ENCODE results near the gene CPSF6.
"Not testable (repeated sequence)": the region's sequence is repeated elsewhere in the genome, so short reads cannot be mapped to it uniquely, and the experiment has no call there.

CPSF6 gene, protein sequence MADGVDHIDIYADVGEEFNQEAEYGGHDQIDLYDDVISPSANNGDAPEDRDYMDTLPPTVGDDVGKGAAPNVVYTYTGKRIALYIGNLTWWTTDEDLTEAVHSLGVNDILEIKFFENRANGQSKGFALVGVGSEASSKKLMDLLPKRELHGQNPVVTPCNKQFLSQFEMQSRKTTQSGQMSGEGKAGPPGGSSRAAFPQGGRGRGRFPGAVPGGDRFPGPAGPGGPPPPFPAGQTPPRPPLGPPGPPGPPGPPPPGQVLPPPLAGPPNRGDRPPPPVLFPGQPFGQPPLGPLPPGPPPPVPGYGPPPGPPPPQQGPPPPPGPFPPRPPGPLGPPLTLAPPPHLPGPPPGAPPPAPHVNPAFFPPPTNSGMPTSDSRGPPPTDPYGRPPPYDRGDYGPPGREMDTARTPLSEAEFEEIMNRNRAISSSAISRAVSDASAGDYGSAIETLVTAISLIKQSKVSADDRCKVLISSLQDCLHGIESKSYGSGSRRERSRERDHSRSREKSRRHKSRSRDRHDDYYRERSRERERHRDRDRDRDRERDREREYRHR

DNA sequence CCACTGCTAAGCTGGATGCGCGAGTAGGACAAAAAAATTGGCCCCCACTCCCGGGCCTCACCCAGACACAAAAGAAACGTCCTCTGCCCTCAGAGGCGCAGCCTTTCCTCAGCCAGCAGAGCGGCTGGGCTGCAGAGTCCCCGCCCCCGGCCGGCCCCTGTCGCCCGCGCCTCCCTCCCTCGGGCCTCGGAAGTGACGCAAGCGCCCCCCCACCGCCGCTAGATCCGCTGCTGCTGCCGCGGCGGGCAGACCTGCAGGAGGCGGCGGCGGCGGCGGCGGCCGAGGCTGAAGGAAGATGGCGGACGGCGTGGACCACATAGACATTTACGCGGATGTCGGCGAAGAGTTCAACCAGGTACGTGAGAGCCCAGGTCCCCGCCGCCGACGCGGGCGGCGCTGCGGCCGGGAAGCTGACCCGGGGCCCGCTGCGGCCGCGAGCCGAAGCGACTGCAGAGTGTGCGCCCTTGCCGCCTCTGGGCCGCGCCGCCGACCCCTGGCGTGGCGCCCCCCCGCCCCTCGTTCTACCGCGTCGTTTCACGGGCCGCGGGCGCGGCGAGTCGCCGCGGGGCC, at the start of gene CPSF6:
Gene CPSF6, plus strand, starts transcription at position 218 of the 570 bp plus-strand sequence. Its CDS starts 78 bp downstream, at position 296.
- peak; percentile 98 for DNase-seq

DNA sequence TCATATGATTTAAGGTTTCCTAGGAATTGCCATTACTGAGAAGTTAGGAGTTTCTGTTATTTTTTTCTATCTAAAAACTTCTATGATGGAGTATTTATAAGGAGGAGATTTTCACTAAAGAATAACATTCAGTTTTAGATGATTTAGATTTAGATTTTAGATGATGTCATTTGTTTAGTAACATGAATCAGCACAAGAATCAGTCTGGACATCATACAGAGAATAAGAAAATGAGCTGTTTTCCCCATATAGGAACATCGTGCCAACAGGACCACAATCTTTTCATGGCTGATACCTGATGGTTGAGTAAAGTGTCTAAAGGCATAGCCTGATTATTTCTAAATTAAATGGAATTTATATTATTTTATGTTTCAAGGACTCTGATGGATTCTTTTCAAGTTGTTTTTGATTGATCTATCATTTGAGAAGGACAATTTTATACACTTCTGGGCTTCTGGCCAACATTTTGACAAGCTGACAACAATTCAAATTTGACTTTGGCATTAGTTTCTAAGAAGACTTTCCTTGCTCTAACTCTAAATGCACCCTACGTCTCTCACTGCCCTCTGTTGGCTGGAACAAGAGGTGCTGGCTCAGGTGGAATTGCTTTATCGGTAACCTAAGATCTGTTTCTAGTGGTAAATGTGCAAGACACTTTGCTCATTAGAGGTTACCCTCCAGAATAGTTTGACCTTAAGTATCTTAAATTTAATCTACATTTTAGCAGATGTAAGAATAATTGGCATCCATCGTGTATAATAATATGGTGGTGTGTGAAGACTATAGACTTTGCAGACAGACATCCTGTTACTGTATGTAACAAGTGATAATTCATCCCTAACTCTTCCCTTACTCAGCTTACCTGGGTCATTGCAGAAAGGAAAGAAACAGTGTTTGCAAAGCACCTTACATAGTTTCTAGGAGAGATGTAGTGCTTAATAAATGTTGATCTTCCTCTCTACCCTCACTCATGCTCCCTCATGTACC, 42.8 kb upstream of the CPSF6 start:
- DNase-seq: no peak

DNA sequence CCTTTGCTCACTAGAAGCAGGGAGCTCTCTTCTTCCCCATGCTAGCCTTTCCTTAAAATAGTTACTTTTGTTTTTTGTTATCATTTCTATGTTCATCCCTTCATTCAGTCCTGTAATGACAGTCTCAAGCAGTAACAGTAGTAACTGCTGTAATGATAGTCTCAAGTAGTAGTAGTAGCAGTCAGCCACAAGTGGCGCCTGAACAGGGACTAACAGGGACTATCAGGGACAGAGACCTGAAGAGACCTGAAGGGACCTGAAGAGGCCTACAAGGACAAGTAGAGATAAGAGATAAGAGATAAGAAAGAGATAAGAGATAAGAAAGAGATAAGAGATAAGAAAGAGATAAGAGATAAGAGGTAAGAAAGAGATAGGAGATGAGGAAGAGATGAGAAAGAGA, 39.4 kb upstream of the CPSF6 start:
- not testable (repeated sequence) for DNase-seq

DNA sequence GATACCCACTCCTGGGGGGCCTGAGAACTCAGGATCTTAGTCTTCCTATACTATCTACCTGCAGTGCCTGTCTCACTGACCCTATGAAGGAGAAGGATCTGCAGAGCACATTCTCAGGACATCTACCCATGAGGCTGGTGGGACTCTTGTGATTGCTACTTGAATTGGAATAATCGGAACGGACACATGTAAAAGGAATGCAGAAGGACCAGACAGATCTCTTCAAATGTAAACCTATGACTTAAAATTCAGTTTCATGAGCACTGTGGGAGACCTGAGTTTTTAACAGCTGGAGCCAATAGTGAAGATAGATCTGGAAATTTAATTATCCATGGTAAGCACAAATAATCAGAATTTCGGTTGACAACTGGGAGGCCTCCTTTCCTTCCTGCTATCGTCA, 35.2 kb upstream of the CPSF6 start:
- no peak for DNase-seq

DNA sequence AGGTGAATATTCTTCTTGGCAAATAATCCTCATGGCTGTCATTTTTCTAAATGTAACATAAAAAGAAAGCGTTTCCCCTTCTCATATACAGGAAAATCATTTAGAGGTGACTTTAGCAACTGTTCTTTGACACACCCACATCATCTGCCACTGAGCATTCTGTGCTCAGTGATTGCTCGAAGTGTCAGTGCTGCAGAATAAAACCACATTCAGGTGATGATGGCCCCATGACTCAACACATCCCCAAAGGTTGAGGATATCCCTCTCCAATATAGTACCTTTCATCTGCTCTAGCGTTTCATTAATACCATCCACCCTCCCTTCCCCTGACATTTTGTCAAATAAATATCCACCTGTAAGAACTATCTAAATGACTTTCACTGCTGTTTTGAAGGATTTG, 28.7 kb upstream of the CPSF6 start:
- DNase-seq: no peak

DNA sequence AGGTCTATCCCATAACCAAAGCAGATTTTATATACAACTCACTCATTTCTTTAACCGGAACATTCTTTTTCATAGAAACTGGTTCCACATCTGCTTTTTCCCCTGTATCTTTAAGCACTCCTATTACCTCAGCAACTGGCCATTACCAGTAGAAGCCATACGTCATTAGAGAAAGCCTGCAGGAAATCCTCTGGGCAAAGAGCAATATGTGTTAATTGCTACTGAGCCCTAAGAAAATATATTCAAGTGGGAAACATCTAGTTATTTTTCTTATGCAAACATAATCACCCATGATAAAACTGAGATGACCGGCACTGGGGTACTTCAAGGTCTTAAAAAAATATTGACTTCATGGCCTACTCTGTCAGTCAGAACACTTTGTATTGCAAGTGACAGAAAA, 28.2 kb upstream of the CPSF6 start:
- DNase-seq: no peak

DNA sequence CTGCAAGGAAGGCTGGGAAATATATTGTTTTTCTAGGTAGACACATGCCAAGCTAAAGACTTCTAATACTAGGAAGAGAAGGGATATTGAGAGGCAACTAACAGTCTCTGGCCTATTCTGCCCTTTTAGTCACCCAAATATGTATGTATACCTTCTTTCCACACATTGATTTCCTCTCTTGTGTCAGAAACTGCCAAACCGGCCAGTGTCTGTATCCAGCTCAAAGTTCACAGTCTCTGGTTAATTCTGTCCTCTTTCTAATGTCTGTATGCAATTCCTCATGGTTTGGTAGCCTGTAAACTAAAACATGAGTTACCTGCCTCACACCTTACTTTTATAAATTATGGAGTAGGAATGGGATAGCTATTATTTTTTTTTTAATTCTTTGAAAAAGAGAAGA, 25.2 kb upstream of the CPSF6 start:
- no peak for DNase-seq

DNA sequence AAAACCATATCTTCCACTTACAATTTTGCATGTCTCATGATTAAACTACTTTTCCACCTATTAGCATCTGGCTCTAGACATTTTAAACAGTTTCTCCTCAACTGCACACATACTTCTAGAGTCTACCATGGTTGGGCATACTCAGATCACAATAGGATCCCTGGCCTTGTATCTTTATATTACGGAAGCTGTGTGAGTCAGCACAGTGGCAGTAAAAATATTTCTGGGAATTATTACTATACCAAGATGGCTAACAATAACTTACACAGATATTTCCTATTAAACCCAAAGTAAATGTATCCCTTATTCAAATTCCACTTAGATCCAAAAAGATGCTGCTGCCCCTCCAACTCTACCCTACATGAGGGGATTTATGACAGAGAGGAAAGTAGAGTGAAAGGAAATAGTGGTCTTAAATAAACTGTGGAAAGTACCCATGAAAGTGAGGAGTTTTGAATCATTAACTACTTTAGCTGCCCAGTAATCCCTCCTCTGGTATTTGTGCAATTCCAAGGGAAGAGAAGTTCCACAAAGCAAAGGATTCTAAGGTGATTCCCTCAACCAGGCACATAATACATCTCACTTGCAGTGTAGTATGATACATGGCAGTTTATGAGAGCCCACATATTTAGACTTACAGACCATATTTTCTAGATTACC, 14.0 kb upstream of the CPSF6 start:
- DNase-seq: no peak

DNA sequence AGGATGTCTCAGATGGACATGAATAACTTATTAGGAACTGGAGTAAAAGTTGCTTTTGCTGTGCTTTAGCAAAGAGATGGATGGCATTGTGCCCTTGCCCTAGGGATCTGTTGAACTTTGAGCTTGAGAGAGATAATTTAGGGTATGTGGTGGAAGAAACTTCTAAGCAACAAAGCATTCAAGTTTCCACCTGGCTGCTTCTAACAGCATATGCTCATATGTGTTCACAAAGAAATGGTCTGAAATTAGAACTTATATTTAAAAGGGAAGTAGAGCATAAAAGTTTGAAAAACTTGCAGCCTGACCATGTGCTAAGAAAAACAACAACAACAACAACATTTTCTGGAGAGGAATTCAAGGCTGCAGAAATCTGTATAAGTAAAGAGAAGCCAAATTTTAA, 7.9 kb upstream of the CPSF6 start:
- DNase-seq: no peak

DNA sequence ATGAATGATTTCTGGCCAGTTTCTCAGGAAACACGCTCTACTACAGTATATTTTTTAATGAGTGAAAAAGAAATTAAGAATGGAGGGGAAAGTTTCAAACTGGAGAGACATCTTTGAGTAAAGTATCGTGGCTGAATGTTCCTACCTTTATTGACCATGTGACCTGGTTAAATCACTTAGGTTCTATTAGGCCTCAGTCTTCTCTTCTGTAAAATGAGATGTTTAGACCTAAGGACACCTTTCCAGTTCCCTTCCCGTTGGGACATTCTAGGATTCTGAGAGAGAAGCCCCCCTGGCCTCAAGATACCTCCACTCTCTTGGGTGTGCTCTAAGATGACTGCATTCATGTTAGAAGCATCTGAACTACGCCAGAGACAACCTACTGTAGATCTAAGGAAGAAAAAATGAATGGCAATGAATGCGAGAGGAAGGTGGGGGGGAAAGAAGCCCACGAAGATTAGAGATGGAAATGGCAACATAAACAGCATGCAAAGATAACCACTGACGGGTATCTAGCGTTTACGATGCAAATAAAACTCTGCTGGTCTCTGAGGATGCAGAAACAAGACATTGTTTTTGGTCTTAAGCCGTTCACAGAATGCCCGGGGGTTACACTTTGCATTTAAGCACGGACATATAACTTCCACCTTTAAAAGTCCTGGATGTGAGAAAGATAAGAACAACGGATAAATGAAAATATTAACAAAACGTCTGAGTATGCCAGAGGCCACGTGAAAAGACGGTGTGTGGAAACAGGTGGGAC, 599 bp upstream of the CPSF6 start:
- peak; percentile 23 for DNase-seq

DNA sequence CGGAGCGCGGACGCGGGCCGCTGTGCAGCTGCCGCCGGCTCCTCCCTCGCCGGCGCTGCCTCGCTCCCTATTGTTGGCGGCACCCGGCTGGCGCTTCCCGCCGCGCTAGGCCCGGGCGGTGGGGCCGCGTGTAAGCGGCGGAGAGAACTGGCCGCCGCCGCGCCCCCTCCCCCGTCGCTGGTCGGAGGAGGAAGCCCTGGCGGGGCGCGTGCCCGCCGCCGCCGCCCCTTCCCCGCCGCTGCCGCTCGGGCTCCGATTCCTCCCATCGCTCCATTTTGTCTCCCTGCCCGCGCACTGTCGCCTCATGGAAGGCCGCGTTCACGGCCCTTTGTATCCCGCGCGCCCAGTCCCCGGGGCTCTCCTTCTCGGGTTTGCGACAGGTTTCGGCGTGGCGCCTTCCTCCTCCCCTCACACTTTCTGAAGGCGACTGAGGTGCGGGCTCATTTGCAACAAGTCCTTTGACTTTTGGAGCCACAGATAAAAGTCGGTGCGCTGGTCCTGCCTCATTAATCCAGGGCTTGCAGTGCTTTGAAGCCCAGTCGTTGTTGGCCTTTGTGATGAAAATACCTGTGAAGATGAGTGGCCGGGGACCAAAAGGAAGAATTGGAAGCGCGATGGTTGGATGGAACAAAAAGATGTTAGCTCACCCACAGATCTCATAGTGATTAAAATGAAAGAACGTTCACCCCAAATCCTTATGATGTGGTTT, 707 bp downstream of the CPSF6 start:
- peak; percentile 57 for DNase-seq

DNA sequence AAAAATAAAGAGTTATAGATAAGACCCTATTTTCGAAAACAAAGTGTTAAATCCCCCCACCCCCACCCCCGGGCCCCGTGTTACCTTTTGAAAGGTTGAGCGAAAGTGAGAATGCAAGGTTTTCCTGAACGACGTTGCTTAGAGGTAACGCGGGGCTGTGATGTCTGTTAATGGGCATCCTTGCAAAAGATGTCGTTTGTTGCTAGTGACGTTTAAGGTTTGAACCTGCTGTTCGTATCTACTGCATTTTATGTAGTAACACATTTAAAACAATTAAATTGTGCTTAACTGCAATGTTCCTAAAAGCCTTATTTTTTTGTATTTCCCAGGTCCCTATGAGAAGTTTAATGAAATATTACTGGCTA, 1.2 kb downstream of the CPSF6 start:
- peak; percentile 43 for DNase-seq

DNA sequence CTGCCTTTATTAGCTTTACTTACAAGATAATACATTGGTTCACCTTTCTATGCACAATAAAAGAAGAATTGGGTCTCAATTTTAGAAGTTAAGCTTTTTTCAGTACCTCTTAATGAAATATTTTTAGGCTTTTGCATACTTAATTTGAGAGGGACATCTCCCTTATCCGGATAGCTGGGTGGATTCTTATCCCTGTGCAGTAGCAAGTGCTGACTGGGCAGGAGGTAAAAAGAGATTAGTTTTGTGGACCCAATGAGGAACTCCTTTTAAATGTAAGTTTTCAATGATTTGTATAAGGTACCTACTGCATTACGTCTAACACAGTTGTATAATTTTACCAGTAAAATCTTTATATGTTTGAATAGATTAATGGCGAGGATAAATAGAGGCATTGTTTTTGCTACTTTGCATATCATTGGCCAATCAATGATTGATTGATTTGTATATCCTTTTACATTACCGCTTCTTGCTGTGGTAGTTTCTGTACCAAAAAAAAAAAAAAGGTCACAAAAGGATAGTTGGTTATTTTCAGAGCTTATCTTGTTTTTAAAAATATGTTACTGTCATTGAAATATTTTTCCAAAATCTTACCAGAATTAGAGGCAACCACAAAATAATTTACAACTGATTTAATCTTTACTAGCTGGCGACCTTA, 2.2 kb downstream of the CPSF6 start:
- no peak for DNase-seq

DNA sequence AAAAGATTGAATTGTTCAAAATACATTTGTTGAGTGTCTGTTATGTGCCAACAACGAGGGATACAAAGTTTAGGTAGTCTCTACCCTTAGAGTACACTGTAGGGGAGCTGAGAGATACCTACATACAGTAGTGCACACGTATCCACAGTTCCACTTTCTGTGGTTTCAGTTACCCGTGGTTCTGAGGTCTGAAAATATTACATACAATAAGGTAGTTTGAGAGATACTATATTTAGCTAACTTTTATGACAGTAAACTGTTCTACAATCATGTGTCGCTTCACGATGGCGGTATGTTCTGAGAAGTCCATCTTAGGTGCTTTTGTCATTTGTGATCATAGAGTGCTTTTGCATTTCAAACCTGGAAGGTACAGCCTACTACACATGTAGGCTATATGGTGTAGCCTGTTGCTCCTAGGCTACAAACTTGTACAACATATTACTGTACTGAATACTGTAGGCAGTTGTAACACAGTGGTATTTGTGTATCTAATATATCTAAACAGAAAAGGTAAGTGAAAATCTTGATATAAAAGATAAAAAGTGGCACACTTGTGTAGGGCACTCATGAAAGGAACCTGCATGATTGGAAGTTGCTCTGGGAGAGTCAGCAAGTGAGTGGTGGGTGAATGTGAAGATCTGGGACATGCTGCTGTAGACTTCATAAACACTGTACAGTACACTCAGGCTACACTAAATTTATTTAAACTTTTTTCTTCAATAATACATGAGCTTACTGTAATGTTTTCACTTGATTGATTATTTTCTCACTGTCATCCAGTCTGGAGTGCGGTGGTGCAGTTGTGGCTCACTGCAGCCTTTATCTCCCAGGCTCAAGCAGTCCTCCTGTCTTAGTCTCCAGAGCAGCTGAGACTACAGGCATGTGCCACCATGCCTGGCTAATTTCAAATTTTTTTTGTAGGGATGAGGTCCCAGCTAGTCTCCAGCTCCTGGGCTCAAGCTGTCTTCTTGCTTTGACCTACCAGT, 4.0 kb downstream of the CPSF6 start:
- no peak for DNase-seq

DNA sequence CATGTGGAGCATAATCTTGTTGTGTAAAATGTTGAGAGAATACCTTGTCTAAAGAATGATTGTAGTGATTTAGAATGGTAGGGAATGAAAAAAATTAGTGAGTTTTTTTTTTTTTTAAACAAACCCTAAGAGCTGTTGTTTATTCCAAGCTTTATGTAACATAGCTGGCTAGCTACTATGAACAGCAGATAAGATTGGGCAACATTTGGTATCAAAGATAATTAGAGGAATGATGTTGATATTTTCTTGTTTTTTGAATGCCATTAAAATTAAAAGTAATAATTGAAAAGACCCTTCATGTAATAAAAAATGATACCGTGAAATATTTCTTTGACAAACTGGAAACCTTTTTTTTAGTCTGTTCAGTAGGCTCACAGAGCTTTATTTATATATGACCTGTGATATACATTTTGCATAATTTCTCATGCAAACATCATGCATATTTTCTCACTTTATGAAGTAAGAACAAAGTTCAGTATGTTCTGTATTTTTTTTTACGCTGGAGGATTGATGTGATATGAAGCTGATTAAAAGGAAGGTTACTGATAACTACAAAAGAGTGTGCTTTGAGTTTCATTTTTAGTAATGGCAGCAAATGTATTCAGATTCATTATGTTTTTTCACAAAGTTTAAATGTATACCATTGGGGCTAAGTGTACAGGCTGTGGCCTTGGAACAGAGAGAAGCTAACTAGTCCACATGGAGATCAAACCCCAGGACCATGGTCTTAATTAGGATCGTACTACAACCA, 8.1 kb downstream of the CPSF6 start:
- no peak for DNase-seq

DNA sequence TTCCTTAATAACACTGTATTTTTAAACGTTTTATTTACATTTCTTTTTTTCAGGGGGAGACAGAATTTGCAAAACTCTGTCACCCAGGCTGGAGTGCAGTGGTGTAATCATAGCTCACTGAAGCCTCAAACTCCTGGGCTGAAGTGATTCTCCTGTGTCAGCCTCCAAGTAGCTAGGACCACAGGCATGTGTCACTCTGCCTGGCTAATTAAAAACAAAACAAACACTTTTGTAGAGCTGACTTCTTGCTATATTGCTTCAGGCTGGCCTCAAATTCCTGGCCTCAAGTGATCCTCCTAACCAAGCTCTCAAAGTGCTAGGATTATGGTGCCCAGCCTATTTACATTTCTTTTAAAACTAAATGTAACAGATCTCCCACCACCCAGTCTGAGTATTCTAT, 12.7 kb downstream of the CPSF6 start:
- no peak for DNase-seq

DNA sequence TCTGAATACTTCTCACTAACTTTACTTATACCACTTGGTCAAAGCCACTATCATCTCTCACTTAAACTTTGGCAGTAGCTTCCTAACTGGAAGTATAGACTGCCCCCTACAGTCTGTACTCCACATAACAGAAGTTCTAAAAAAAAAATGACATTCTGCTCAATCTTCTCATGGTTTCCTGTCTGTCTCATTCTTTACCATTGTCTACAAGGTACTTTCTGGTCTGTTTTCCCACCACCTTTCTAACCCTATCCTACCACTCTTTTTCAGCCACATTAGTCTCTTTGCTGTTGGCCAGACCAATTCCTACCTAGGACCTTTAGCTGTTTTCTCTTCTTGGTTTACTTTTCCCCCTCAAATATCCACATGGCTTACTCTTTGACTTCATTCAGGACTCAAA, 14.7 kb downstream of the CPSF6 start:
- DNase-seq: no peak

DNA sequence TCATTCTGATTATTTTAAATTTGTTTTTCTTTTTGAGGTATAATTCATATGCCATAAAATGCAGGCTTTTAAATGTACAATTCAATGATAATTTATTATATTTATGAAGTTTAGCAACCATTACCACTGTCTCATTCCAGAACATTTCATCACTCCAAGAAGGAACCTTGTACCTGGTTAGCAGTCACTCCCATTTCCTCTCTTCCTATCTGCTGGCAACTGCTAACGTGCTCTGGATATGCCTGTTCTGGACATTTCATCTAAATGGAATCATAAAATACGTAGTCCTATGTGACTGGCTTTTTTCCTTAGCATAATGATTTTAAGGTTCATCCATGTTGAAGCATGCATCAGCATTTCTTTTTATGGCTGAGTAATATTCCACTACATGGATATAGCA, 15.5 kb downstream of the CPSF6 start:
- DNase-seq: no peak

DNA sequence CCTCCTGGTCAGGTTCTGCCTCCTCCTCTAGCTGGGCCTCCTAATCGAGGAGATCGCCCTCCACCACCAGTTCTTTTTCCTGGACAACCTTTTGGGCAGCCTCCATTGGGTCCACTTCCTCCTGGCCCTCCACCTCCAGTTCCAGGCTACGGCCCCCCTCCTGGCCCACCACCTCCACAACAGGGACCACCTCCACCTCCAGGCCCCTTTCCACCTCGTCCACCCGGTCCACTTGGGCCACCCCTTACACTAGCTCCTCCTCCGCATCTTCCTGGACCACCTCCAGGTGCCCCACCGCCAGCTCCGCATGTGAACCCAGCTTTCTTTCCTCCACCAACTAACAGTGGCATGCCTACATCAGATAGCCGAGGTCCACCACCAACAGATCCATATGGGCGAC, 19.3 kb downstream of the CPSF6 start:
- no peak for DNase-seq
